NB4 (cell line): ENCODE data around the gene DSE.

Source experiments
- DNase-seq: peaks from one replicate; pipeline ENCODE4 v3.0.0; 2010; ENCODE audit warnings: low read depth
- H3K4me3 ChIP-seq: one replicate; pipeline ENCODE4 v1.5.1; 2011; ENCODE audit warnings: mild to moderate bottlenecking, low read depth, low read length, moderate library complexity
- MYC ChIP-seq: IDR thresholded peaks from 2 replicates; pipeline ENCODE4 v1.6.1; 2011; ENCODE audit warnings: low read depth, low read length
- POLR2A ChIP-seq: IDR thresholded peaks from 2 replicates; pipeline ENCODE4 v1.6.1; 2011; ENCODE audit warnings: mild to moderate bottlenecking; ENCODE audit not compliant: insufficient read length; ENCODE audit errors: extremely low read depth
- TF ChIP-seq, protein P1 (sequence below): IDR thresholded peaks from 2 replicates; pipeline ENCODE4 v1.6.1; 2011; ENCODE audit warnings: low read depth, low read length
- TF ChIP-seq, protein P2 (sequence below): IDR thresholded peaks from one replicate; pipeline ENCODE4 v1.5.1; 2012; ENCODE audit warnings: low read depth, low read length

Gene DSE

DNA sequence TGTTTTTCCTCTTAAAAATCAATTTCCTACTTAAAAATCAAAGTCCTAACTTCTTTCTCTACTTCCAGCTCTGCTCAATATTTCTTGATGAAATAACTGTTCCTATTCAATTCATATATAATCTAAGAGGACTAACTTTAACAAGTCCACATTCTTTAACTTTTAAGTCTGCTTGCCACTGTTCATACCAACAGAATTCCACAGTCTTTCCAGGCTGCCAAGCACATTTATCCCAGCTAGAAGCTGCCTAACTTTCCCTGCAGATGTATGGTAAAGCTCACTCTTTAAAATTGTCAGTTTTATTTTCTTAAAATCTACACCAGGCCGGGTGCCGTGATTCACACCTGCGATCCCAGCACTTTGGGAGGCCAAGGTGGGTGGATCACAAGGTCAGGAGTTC, 102.0 kb downstream of the DSE start:
- DNase-seq, result no peak
- no peak overlapping the region for H3K4me3 ChIP-seq
- TF ChIP-seq, protein P1, sequence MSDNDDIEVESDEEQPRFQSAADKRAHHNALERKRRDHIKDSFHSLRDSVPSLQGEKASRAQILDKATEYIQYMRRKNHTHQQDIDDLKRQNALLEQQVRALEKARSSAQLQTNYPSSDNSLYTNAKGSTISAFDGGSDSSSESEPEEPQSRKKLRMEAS, result no peak
- TF ChIP-seq, protein P2, sequence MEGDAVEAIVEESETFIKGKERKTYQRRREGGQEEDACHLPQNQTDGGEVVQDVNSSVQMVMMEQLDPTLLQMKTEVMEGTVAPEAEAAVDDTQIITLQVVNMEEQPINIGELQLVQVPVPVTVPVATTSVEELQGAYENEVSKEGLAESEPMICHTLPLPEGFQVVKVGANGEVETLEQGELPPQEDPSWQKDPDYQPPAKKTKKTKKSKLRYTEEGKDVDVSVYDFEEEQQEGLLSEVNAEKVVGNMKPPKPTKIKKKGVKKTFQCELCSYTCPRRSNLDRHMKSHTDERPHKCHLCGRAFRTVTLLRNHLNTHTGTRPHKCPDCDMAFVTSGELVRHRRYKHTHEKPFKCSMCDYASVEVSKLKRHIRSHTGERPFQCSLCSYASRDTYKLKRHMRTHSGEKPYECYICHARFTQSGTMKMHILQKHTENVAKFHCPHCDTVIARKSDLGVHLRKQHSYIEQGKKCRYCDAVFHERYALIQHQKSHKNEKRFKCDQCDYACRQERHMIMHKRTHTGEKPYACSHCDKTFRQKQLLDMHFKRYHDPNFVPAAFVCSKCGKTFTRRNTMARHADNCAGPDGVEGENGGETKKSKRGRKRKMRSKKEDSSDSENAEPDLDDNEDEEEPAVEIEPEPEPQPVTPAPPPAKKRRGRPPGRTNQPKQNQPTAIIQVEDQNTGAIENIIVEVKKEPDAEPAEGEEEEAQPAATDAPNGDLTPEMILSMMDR, result no peak
- TF ChIP-seq POLR2A (no peak), MYC (no peak)

DNA sequence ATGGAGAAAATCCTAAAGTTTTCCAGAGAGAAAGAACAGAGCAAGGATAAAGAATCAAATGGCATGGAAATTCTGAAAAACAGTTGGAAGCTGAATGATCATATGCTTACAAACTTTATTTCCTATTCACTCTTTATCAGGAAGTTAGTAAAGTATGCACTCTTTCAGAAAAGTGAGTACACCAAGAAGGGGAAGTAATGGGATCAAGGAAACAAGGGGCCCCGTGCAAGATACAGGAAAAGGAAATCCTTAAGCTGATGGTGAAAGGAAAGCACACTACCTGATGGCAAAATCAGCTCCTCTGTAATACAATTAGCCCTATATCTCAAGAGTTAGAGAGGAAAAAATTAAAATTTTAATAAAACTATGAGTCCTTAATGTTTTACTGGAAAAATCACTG, 104.4 kb downstream of the DSE start:
- TF ChIP-seq, protein P2, result no peak
- TF ChIP-seq POLR2A (no peak), MYC (no peak)
- TF ChIP-seq, protein P1, result no peak
- H3K4me3 ChIP-seq, result no peak overlapping the region
- peak; percentile 59 for DNase-seq

DNA sequence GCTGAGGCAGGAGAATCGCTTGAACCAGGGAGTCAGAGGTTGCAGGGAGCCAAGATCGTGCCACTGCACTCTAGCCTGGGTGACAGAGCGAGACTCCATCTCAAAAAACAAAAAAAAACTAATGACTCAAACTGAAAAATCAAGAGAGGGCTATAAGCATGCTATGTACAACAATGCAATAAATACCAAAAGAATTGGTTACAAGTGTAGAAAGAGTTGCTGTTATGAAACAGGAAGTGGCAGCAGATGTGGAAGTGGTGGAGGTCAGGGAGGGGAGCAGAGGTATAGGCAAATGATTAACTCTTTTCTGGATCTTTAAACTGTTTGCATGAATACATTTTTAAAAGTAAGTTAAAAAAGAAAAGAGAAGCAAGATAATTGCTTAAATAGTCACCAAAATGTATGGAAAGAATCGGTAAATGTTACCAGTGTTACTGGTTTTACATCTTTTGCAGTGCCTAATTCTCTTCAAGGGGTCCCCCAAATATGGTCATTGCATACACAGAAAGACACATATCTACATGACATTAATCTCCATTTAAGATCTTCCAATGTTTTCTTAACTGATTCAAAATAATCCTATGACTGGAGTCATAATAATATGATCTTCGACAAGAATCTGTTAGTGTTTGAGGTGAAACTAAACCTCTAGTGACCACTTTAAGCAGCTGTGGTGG, 105.4 kb downstream of the DSE start:
- peak; percentile 88 for DNase-seq
- TF ChIP-seq, protein P2, result no peak
- TF ChIP-seq POLR2A (no peak), MYC (peak; percentile 43; the same call in 1 of the 2 replicates)
- TF ChIP-seq, protein P1, result peak; percentile 23; the same call in 1 of the 2 replicates
- H3K4me3 ChIP-seq, result peak overlapping the region; percentile 9

DNA sequence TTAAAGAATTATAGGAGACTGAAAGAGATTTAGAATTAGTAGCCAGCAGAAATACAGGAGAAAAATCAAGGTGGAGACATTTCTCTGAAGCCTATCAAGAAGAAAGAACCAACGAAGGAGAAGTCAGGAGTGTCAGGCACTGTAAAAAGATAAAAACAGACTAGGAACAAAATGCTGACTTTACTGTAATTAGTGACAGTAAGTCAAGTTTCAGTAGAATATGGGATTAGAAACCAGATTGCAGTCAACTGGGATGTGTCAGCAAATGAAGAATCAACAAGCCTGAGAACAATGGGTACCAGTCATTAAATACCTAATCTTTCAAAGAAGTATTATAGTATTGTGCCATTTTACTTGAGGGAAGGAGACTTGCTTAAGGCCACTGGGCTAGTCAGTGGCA, 112.0 kb downstream of the DSE start:
- no peak for DNase-seq
- TF ChIP-seq, protein P1, result no peak
- TF ChIP-seq, protein P2, result no peak
- no peak for TF ChIP-seq POLR2A
- TF ChIP-seq MYC, result no peak
- no peak overlapping the region for H3K4me3 ChIP-seq

DNA sequence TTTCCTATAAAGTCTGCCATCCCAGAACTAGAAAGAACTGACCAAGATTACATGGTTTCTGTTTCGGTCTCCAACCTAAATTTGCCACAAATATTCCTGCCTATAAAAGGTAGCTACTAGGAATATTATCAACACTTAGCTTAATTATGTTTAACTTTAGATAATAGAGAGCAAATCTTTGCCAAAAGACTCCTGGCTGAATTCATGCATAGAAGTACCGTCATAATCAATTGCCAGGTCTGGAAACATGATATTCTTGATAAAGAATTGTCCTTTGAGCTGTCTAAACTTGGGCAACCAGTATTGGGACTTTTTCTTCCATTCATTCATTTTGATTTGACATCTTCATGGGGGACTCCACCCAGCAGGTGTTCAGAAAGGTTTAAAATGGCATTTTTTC, 112.9 kb downstream of the DSE start:
- no peak for DNase-seq
- no peak overlapping the region for H3K4me3 ChIP-seq
- TF ChIP-seq, protein P2, result no peak
- TF ChIP-seq, protein P1, result no peak
- TF ChIP-seq POLR2A (no peak), MYC (no peak)
